PC-9 (cell line): ENCODE data around the gene CD6.

ENCODE experiments used
- CTCF ChIP-seq: fragments of 200-600 bp; sonication (generic); conservative IDR thresholded peaks from 2 replicates; pipeline ENCODE4 v1.6.1; 2017; ENCODE audit warnings: mixed run types, antibody characterized with exemption, mild to moderate bottlenecking, moderate library complexity
- EZH2 ChIP-seq: fragments of 200-600 bp; sonication (generic); IDR thresholded peaks from 2 replicates; pipeline ENCODE4 v1.8.0; 2017; ENCODE audit warnings: antibody characterized with exemption, low read depth

GRCh38 chr11:61018059-61018458, 46.6 kb downstream of the CD6 start:
- no peak for TF ChIP-seq EZH2
- TF ChIP-seq CTCF = no peak
